Activated T-cell treated with anti-CD3 and anti-CD28 coated beads, Interleukin-2, amount 50 U/mL, for 4 hours (primary cell): Measurements from ENCODE around the gene OR5AU1. TPM values are rescaled to one million over a fixed set of nuclear protein-coding genes. Genes with fewer than 3 reads are reported as not detected.

Source experiments
- ATAC-seq, 2 donors: fragments of 200-7000 bp; cut with Tn5 transposase; one replicate each; pipeline ENCODE4 v1.10.0; 2021
- DNase-seq: peaks from one replicate; pipeline ENCODE4 v3.0.0-alpha.2; 2020
- H3K27me3 Mint-ChIP-seq: one replicate; pipeline ENCODE4 v1.8.0; 2021; ENCODE audit warnings: low read depth, mixed read lengths
- H3K36me3 Mint-ChIP-seq: one replicate; pipeline ENCODE4 v1.8.0; 2022; ENCODE audit warnings: mixed read lengths; ENCODE audit not compliant: insufficient read depth
- H3K4me1 Mint-ChIP-seq: one replicate; pipeline ENCODE4 v1.8.0; 2021; ENCODE audit warnings: low read depth, mixed read lengths
- H3K4me3 Mint-ChIP-seq: one replicate; pipeline ENCODE4 v1.8.0; 2021; ENCODE audit warnings: mild to moderate bottlenecking, moderate library complexity, mixed read lengths
- H3K9me3 Mint-ChIP-seq: one replicate; pipeline ENCODE4 v1.8.0; 2021; ENCODE audit warnings: mixed read lengths
- total RNA-seq, 3 donors: library from RNA; stranded (reverse); gene quantifications; one replicate each; pipeline ENCODE4 v1.2.1, GENCODE V29; 2021

The OR5AU1 gene
- total RNA-seq, 3 donors from 2014 or later: not detected

DNA sequence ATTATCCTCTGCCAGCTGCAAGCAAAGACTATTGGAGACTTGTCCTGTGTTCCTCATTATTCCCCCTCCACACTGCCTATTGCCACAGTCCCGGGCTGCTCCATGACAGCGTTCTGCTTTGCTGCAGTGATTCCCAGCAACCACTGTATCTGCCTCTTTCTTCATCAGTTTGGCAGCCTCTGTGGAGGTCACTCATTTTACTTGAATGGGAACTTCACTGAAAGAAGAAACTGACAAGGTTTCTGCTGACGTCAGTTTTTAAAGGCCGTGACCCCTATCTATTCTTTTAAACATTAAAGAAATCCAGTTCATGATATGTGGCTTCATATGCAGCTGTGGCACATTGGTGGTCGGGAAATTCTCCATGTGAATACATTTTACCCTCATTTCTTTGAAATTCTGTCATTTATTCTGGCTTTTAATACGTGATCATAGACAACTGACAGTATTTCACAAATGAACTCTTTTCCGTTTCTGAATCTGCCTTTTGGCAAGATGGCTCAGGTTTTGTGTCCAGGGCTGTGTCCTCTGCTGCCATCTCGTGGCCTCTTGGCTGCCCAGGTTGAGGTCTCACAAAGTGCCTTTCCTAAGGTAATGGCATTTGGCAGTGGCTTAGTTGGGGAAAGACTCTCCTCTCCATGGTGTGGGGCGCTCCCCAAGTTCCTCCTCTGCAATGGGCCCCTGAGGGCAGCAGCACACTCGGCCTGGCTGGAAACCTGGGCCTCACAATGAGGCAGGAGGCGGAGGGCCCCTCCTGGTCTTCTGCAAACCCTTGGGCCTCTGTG is 49.2 kb downstream of the OR5AU1 start:
- H3K4me3 Mint-ChIP-seq: no peak overlapping the region
- ATAC-seq (no peak), DNase-seq (peak; percentile 72)
- H3K4me1 Mint-ChIP-seq: peaks cover 23% of the 10 kb centered on the region
- H3K9me3 Mint-ChIP-seq: no peaks in the 10 kb centered on the region
- no peaks in the 10 kb centered on the region for H3K27me3 Mint-ChIP-seq
- H3K36me3 Mint-ChIP-seq: no peaks in the 10 kb centered on the region

GRCh38 chr14:21106176-21106497 is 49.7 kb downstream of the OR5AU1 start:
- Mint-ChIP-seq H3K36me3 (no peaks in the 10 kb centered on the region), H3K9me3 (no peaks in the 10 kb centered on the region), H3K4me3 (no peak overlapping the region), H3K4me1 (peaks cover 23% of the 10 kb centered on the region), H3K27me3 (no peaks in the 10 kb centered on the region)
- no peak for ATAC-seq
- no peak for DNase-seq

- ATAC-seq (no peak), DNase-seq (no peak)
- peaks cover 2% of the 10 kb centered on the region for H3K27me3 Mint-ChIP-seq
- no peaks in the 10 kb centered on the region for H3K9me3 Mint-ChIP-seq
- no peaks in the 10 kb centered on the region for H3K36me3 Mint-ChIP-seq
- H3K4me3 Mint-ChIP-seq: peak overlapping the region; percentile 80
- peaks cover 23% of the 10 kb centered on the region for H3K4me1 Mint-ChIP-seq
These were observed 50.8 kb downstream of the OR5AU1 start for GRCh38 chr14:21105095-21105494.

Other genes with a start within 250 kb of the OR5AU1 start
- not detected for gene RNASE2, start 200.6 kb downstream of the OR5AU1 start, total RNA-seq
- gene METTL17, start 166.1 kb downstream of the OR5AU1 start, total RNA-seq: 100 to 1,000 TPM in 2 of 3 donors, 10 to 100 TPM in 1; 99.4 to 110 (median 105) TPM
- gene SLC39A2, start 156.8 kb downstream of the OR5AU1 start, total RNA-seq: under 1 TPM in 1 of 3 donors, not detected in 2; 0.53 TPM
- gene NDRG2, start 131.0 kb downstream of the OR5AU1 start, total RNA-seq: 1 to 10 TPM; 2.8 to 5.3 (median 3.5) TPM
- gene TPPP2, start 125.8 kb downstream of the OR5AU1 start, total RNA-seq: not detected
- gene RNASE13, start 121.3 kb downstream of the OR5AU1 start, total RNA-seq: not detected
- gene RNASE7, start 113.7 kb downstream of the OR5AU1 start, total RNA-seq: not detected
- gene RNASE8, start 98.2 kb downstream of the OR5AU1 start, total RNA-seq: not detected
- under 1 TPM; 0.11 to 0.35 (median 0.23) TPM for gene ARHGEF40, start 85.8 kb downstream of the OR5AU1 start, total RNA-seq
- gene ZNF219, start 57.4 kb downstream of the OR5AU1 start, total RNA-seq: 1 to 10 TPM; 5.5 to 7.0 (median 6.5) TPM
- not detected for gene TMEM253, start 55.0 kb downstream of the OR5AU1 start, total RNA-seq
- 1,000 to 10,000 TPM; 1,181 to 1,256 (median 1,185) TPM for gene HNRNPC, start 113.4 kb upstream of the OR5AU1 start, total RNA-seq
- under 1 TPM in 2 of 3 donors, not detected in 1; 0.08 to 0.35 TPM for gene RPGRIP1, start 124.0 kb upstream of the OR5AU1 start, total RNA-seq
- gene SUPT16H, start 228.0 kb upstream of the OR5AU1 start, total RNA-seq: 100 to 1,000 TPM; 166 to 187 (median 173) TPM